Gastroesophageal sphincter (tissue), 3 donors: Measurements from ENCODE around the gene LRRIQ3.

Source experiments
- EP300 ChIP-seq: sonication (generic); formaldehyde crosslinking; IDR thresholded peaks from one replicate; pipeline ENCODE4 v1.6.1; 2017; ENCODE audit warnings: antibody characterized with exemption, mild to moderate bottlenecking
- POLR2A ChIP-seq, 2 donors: fragments of 450-650 bp; IDR thresholded peaks; one replicate each; pipeline ENCODE4 v1.6.1; 2017; ENCODE audit warnings: antibody characterized with exemption in 2 of 2, mild to moderate bottlenecking in 2 of 2, moderate library complexity in 1 of 2
- POLR2AphosphoS5 ChIP-seq: sonication (generic); formaldehyde crosslinking; IDR thresholded peaks from one replicate; pipeline ENCODE4 v1.6.1; 2017; ENCODE audit warnings: antibody characterized with exemption
- TF ChIP-seq, protein P1 (sequence below), 4 experiments: fragments of 200-600 bp in 2 of 4; fragments of 450-650 bp in 2 of 4; sonication (generic) in 1 of 4; IDR thresholded peaks; one replicate each; pipeline ENCODE4 v1.5.1; 2017 to 2019; ENCODE audit warnings: antibody characterized with exemption in 4 of 4, mild to moderate bottlenecking in 2 of 4, moderate library complexity in 2 of 4

DNA sequence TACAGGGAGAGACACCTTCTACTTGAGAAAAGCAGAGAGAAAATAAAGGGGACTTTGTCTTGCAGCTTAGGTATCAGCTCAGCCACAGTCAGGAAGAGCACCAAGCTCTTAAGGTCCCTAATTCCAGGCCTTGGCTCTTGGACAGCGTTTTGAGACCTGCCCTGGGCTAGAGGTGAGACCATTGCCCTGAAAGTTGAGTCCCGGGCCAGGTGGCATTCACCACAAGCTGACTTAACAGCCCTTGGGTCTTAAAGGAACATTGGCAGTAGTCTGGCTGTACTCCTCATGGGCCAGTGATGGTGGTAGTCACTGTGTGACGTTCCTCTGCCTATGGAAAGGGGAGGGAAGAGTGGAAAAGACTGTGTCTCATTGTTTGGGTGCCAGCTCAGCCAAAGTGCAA, 25.5 kb upstream of the LRRIQ3 start:
- no peak for TF ChIP-seq EP300
- TF ChIP-seq, protein P1, sequence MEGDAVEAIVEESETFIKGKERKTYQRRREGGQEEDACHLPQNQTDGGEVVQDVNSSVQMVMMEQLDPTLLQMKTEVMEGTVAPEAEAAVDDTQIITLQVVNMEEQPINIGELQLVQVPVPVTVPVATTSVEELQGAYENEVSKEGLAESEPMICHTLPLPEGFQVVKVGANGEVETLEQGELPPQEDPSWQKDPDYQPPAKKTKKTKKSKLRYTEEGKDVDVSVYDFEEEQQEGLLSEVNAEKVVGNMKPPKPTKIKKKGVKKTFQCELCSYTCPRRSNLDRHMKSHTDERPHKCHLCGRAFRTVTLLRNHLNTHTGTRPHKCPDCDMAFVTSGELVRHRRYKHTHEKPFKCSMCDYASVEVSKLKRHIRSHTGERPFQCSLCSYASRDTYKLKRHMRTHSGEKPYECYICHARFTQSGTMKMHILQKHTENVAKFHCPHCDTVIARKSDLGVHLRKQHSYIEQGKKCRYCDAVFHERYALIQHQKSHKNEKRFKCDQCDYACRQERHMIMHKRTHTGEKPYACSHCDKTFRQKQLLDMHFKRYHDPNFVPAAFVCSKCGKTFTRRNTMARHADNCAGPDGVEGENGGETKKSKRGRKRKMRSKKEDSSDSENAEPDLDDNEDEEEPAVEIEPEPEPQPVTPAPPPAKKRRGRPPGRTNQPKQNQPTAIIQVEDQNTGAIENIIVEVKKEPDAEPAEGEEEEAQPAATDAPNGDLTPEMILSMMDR (IDR thresholded peaks at IDR 0.05): no peak
- no peak for TF ChIP-seq POLR2AphosphoS5
- TF ChIP-seq POLR2A (IDR thresholded peaks at IDR 0.05): no peak
